ENCODE measurements around the gene CIITA.
A peak's percentile ranks its signal among the peaks of the same experiment; 100 is the strongest.

CIITA gene

DNA sequence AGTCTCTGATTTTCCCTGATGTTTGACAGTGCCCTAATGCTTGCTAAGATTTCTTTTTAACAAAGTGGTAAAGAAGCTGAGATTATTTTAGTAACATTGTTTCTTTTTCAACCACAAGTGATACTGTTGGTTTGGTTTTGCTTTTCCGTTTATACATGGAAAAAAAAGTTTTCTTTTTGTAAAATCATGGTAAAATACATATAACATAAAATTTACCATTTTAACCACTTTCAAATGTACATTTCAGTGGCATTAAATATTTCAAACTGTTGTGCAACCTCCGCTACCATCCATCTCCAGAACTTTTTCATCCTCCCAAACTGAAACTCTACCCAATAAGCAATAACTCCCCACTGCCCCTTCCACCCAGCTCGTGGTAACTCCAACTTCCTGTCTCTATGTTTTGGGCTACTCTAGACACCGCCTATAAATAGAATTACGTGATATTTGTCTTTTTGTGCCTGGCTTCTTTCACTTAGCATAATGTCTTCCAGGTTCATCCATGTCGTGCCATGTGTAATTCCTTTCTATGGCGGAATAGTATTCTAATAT is 4.6 kb downstream of the CIITA start:
- no peak for DNase-seq

DNA sequence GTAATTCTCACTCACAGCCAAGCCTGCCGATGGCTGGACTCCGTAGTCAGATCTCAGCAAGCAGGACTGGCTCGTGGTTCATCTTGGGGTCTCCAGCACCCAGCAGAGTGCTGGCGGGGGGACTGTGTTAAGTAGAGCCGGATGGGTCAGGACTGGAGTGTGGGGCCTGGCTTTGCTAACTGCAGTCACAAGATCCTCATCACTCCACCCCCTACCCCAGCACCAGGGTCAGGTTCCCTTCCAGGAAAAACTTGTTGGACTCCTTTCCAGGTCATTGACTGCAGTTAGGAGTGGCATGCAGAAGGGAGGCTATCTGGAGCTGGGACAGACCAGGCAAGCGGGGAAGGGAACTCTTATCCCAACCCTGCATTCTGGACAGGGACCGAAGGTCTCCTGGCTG is 6.0 kb downstream of the CIITA start:
- DNase-seq: no peak

DNA sequence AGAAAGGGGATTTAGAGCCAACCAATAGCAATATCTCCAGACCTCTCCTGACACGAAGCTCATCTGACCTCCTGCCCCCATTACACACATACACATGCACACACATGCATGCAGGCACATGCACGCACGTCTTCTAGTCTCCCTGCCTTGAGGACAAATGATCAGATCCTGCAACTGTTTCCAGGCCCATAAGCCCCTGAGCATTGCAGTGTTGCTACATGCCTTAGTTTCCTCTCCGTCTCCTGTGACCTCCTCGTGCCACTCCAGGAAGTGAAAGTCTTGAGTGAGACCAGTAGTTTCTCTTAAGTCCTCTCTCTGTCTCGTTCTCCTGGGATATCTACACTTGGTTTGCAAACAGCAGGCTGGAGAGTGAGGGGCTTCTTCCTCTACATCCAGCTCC is 8.2 kb downstream of the CIITA start:
- DNase-seq: no peak

DNA sequence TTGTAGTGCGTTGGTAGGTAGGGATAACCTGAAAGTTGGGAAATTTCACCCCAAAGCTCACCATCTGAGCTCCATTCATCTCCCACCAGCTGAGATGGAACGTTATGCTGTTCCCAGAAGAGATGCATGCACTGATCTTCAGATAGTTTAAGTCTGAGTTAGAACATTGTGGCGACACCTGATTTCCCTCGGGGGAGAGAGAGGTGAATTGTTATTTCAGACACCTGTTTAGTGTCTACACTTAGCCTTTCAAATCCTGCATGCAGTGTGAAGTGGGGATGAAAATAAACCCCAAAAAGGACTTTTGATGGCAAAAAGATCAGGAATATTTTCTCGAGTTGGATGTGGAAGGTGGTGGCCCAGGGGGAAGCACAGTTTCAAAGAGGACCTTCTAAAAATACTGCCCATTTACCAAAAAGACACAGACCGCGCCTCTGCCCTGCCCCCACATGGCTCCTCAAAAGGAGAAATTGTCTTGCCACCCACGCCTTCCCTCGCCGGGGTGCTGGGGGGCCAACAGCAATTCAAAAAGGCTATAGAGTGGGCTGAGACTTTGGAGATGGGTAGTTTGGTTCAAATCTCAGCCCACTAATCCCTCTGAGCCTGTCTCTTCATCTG is 11.4 kb downstream of the CIITA start:
- DNase-seq: no peak

DNA sequence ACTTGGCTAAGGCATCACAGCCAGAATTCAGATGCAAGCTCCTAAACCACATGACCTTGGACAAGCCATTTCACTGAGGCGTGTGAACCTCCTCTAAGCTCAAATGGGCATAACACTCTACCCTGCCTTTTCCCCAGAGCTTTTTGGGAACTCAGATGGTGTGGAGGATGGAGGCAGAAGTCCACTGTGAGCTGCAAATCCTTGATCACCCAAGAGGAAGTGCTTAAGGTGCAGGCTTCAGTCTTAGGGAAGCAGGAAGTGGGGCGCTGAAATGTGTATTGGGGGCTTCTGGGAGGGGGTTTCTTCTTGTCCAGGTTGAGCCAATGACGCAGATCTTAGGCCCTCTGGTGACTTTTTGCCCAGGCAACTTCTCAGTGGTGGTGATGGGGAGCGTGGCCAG is 12.9 kb downstream of the CIITA start:
- no peak for DNase-seq

DNA sequence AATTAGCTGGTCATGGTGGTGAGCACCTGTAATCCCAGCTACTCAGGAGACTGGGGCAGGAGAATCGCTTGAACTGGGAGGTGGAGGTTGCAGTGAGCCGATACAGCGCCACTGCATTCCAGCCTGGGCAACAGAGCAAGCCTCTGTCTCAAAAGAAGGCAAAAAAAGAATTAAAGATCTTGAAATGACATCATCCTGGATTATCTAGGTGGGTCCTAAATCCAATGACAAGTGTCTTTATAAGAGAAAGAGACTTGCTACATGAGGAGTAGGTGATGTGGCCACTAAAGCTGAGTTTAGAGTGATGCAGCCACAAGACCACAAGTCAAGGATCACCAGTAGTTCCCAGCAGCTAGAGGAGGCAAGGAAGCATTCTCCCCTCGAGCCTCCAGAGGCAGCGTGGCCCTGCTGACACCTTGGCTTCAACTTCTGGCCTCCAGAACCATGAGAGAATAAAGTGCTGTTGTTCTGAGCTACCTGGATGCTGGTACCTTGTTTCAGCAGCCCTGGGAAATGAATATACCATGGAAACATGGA is 15.8 kb downstream of the CIITA start:
- DNase-seq: no peak

DNA sequence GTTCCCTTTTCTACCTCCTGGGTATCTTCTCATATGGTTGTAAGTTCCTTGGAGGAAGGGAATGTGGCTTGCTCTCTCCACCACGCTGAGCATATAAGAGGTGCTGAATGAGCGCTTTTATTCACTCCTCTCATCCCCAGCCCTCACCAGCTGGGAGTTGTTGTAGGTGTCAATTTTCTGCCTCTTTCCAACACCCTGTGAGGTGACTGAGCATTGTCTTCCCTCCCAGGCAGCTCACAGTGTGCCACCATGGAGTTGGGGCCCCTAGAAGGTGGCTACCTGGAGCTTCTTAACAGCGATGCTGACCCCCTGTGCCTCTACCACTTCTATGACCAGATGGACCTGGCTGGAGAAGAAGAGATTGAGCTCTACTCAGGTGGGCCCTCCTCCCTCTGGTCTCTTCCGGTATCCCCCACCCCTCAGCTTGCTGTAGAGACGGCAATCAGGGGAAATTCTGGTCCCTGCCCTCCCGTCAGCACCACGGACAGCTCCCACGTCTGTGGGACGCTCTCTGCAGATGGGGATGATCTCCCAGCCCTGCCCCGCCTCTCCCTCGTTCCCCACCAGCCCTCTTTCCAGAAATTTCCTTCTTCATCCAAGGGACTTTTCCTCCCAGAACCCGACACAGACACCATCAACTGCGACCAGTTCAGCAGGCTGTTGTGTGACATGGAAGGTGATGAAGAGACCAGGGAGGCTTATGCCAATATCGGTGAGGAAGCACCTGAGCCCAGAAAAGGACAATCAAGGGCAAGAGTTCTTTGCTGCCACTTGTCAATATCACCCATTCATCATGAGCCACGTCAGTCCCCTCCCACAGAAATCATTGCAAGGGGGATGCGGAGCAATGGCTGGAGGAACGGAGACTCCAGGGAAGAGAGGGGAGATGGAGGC is 18.3 kb downstream of the CIITA start:
- DNase-seq: no peak

DNA sequence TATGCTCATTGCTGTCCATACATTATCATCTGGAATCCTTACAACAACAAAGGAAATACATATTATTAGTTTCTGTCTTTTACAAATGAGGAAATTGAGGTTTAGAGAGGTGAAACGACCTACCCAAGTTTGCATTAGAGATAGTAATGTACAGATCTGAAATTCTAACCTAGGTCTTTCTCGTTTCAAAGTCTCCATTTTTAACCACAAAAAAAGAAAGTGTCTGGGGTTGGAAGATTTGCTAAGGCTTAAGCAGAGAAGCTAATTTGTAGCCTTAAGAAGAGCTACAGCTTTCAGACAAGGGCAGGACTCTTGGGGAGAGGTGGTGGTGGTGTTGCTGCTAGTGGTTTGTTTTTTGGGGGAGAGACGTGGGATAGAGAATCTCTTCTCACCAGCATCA is 19.2 kb downstream of the CIITA start:
- no peak for DNase-seq

DNA sequence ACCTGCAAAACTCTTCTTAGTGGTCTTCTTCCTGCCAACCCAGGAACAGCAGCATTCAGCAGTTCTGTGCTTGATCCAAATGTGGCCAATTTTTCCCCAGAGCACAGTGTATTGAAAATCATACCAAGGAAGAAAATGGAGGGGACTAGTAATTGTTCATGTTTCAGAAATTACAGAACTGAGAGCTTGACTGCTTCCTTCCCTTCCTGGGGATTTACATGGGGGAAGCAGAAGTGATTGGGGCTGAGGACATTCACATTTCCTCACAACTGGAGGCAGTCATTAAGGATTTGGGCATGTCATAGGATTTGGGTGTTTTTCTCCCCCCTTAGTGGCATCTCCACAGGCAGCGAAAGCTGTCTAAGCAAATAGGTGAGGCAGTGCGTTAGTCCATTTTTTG is 19.7 kb downstream of the CIITA start:
- no peak for DNase-seq

DNA sequence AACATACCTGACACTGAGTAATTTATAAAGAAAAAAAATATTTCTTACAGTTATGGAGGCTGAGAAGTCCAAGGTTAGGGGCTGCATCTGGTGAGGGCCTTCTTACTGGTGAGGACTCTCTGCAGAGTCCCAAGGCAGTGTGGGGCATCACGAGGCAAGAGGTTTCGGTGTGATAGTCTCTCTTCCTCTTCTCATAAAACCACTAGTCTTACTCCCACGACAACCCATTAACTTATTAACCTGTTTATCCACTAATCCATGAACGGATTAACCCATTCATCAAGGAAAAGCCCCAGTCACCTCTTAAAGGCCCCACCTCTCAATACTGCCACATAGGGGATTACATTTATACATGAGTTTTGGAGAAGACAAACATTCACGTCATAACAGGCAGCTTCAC is 20.1 kb downstream of the CIITA start:
- no peak for DNase-seq

DNA sequence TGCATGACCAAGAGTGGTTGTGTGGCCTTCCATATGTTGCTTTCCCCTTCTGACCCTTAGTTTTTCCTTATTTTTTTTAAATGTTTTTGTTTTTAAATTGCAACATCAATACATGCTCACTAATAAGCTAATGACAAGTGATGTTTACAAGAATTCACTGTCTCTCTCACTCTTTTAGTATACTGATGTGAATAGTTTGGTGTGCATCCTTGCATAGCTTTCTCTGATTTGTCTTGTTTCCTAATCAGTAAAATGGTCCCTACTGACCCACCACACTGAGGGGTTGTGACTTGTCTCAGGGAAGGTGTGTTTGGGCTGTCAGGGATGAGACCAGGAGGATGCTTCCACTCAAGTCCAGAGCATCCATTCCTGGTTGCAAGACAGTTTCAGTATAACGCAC is 26.0 kb downstream of the CIITA start:
- DNase-seq: no peak

DNA sequence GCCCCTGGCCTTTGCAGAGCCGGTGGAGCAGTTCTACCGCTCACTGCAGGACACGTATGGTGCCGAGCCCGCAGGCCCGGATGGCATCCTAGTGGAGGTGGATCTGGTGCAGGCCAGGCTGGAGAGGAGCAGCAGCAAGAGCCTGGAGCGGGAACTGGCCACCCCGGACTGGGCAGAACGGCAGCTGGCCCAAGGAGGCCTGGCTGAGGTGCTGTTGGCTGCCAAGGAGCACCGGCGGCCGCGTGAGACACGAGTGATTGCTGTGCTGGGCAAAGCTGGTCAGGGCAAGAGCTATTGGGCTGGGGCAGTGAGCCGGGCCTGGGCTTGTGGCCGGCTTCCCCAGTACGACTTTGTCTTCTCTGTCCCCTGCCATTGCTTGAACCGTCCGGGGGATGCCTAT is 29.5 kb downstream of the CIITA start:
- no peak for DNase-seq

DNA sequence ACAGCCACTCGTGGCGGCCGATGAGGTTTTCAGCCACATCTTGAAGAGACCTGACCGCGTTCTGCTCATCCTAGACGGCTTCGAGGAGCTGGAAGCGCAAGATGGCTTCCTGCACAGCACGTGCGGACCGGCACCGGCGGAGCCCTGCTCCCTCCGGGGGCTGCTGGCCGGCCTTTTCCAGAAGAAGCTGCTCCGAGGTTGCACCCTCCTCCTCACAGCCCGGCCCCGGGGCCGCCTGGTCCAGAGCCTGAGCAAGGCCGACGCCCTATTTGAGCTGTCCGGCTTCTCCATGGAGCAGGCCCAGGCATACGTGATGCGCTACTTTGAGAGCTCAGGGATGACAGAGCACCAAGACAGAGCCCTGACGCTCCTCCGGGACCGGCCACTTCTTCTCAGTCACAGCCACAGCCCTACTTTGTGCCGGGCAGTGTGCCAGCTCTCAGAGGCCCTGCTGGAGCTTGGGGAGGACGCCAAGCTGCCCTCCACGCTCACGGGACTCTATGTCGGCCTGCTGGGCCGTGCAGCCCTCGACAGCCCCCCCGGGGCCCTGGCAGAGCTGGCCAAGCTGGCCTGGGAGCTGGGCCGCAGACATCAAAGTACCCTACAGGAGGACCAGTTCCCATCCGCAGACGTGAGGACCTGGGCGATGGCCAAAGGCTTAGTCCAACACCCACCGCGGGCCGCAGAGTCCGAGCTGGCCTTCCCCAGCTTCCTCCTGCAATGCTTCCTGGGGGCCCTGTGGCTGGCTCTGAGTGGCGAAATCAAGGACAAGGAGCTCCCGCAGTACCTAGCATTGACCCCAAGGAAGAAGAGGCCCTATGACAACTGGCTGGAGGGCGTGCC is 30.1 kb downstream of the CIITA start:
- DNase-seq: no peak

DNA sequence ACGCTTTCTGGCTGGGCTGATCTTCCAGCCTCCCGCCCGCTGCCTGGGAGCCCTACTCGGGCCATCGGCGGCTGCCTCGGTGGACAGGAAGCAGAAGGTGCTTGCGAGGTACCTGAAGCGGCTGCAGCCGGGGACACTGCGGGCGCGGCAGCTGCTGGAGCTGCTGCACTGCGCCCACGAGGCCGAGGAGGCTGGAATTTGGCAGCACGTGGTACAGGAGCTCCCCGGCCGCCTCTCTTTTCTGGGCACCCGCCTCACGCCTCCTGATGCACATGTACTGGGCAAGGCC is 30.7 kb downstream of the CIITA start:
- no peak for DNase-seq

DNA sequence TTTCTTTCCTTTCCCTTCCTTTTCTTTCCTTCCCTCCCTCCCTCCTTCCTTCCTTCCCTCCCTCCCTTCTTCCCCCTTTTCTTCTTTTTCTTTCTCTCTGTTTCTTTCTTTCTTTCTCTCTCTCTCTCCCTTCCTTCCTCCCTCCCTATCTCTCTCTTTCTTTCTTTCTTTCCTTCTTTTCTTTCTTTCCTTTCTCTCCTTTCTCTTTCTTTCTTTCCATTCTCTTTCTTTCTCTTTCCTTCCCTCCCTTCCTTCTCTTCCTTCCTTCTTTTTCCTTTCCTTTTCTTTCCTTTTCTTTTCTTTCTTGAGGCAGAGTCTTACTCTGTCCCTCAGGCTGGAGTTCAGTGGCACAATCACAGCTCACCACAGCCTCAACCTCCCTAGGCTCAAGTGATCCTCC is 34.3 kb downstream of the CIITA start:
- DNase-seq: no peak

DNA sequence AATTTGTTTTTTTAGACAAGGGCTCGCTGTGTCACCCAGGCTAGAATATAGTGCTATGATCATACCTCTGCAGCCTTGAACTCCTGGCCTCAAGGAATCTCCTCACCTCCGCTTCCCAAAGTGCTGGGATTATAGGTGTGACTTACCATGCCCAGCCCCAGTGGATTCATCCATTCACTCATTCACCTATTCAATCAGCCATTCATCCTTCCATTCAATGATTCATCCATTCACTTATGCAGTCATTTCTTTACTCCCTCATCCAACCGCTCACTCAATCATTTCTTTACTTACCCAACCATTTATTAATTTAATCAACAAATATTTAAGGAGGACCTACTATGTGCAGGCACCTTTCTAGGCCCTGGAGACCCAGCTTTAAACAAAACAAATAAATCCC is 39.5 kb downstream of the CIITA start:
- DNase-seq: no peak

DNA sequence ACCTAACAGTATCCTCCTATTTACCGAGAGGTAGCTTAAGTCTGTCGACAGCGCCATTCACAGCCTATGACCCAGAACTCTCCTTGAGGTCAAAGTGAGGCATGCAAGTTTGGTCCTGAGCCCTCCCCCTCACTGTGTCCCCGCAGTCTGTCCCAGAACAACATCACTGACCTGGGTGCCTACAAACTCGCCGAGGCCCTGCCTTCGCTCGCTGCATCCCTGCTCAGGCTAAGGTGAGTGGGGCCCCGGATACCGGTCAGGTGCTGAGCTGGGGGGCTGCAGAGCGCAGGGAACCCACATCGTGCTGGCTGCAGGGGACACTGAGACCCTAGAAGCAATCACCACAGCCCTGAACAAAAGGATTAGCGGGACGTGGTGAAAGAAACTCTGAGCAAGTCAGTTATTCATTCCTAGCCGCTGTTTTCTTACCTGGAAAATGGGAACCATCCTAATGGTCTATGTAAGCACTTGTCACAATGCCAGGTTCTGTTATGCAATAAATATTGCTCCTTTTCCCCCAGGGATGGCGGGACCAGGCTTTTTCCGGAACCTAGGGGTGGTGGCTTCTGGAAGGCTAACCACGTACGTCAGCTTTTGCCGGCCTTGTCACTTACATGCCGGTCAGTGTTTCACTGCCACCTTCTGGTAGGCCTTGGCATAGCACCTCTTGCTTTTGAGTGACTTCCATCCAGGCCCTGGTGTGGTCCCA is 41.4 kb downstream of the CIITA start:
- peak; percentile 36 for DNase-seq

DNA sequence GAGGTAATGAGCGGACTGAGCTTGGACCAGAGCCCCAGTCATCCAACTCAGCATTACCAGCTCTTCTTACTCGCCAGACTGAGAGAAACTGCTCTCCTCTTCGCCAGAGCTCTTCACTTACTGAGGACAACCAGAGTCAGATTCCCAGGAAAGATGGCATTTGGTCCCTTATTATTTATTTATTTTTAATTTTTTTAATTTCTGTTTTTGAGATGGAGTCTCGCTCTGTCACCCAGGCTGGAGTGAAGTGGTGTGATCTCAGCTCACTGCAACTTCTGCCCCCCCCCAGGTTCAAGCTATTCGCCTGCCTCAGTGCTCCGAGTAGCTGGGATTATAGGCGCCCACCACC is 42.0 kb downstream of the CIITA start:
- no peak for DNase-seq

DNA sequence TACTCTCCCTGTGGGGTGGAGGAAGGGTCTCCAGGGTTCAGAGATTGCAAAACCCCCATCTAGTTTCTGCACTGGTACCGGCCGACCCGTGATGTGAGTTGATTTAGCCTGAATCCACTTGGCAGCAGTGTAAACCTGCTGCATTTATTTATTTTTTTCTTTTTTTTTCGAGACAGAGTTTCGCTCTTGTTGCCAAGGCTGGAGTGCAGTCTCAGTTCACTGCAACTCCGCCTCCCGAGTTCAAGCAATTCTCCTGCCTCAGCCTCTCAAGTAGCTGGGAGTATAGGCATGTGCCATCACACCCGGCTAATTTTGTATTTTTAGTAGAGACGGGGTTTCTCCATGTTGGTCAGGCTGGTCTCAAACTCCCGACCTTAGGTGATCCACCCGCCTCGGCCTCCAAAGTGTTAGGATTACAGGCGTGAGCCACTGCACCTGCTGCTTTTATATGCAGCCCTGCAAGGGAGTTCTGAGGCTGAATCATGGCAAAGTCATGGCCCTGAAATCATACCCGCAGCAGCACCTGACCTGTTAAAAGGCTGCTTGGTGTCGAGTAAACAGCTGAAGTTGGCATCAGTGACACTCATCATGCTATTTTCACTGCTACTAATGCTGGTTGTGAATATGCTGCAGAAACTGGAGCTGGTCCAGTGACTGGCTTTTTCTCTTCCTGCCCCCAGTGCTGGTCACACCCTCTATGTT is 43.9 kb downstream of the CIITA start:
- no peak for DNase-seq

DNA sequence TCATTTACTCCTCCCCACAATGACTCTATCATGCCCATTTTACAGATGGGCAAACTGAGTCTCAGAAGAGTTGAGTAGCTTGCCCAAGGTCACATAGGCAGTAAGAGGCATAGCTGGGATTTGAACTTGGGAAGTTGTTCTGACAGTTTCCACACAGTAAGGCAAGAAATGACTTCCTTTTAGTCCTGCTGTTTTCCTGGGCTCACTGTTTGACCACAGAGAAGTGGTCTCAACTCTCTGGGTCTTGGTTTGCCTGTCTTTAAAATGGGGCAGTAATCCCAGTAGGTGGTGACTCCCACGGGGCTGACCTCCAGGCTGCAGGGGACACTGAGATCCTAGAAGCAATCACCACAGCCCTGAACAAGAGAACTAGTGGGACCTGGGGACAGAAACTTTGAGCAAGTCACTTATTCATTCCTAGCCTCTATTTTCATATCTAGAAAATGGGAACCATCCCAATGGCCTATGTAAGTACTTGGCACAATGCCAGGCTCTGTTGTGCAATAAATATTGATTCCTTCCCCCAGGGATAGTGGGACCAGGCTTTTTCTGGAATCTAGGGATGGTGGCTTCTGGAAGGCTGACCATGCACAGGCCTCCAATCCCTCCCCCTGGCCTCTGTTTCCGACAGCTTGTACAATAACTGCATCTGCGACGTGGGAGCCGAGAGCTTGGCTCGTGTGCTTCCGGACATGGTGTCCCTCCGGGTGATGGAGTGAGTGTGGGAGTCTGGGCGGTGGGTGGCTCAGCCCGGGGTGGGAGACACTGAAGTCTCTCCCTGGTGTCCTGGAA is 44.7 kb downstream of the CIITA start:
- DNase-seq: no peak
